Measurements from ENCODE around the gene SLC12A7.

DNA sequence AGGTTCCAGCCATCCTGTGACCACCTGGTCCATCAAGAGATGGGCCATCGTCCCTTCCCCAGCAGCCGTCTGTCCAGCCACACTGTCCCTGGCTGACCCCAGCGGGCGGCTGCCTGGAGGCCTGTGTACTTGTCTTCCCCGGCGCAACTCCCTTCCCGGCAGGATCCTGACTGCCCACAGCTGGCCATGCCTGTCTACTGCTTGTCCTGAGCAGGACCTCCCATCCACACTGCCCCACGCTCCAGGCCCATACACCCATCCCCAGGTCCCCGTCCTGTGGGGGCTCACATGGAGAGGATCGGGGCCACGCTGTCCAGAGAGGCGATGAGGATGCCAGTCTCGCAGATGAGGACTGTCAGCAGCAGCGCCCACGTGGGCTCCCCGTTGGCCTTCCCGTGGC is 35.5 kb downstream of the SLC12A7 start:
- no peak for TF ChIP-seq ADNP (tag; IDR thresholded peaks at IDR 0.05)
- TF ChIP-seq BCOR (IDR thresholded peaks at IDR 0.05), result no peak
- no peak for TF ChIP-seq ZNF232 (CRISPR knock-in tag; IDR thresholded peaks at IDR 0.05)
- no peak for TF ChIP-seq KLF10 (CRISPR knock-in tag; IDR thresholded peaks at IDR 0.05)
- TF ChIP-seq SMC3 (conservative IDR thresholded peaks at IDR 0.05; ENCODE audit: insufficient read depth, low read depth, low read length), result no peak
- TF ChIP-seq CREB3 (tag; conservative IDR thresholded peaks at IDR 0.05; ENCODE audit: low read depth), result no peak
- no peak for TF ChIP-seq ZNF766 (CRISPR knock-in tag; conservative IDR thresholded peaks at IDR 0.05)
- TF ChIP-seq ELK1 (CRISPR knock-in tag; IDR thresholded peaks at IDR 0.05), result no peak

Data from K562 (cell line).